ENCODE results near the gene SUN2. TPM values are rescaled to one million over a fixed set of nuclear protein-coding genes. Genes with fewer than 3 reads are reported as not detected.
"Not testable (repeated sequence)": the region's sequence is repeated elsewhere in the genome, so short reads cannot be mapped to it uniquely, and the experiment has no call there.

Gene SUN2, protein sequence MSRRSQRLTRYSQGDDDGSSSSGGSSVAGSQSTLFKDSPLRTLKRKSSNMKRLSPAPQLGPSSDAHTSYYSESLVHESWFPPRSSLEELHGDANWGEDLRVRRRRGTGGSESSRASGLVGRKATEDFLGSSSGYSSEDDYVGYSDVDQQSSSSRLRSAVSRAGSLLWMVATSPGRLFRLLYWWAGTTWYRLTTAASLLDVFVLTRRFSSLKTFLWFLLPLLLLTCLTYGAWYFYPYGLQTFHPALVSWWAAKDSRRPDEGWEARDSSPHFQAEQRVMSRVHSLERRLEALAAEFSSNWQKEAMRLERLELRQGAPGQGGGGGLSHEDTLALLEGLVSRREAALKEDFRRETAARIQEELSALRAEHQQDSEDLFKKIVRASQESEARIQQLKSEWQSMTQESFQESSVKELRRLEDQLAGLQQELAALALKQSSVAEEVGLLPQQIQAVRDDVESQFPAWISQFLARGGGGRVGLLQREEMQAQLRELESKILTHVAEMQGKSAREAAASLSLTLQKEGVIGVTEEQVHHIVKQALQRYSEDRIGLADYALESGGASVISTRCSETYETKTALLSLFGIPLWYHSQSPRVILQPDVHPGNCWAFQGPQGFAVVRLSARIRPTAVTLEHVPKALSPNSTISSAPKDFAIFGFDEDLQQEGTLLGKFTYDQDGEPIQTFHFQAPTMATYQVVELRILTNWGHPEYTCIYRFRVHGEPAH
- total RNA-seq: 100 to 1,000 TPM; 582 to 702 TPM

DNA sequence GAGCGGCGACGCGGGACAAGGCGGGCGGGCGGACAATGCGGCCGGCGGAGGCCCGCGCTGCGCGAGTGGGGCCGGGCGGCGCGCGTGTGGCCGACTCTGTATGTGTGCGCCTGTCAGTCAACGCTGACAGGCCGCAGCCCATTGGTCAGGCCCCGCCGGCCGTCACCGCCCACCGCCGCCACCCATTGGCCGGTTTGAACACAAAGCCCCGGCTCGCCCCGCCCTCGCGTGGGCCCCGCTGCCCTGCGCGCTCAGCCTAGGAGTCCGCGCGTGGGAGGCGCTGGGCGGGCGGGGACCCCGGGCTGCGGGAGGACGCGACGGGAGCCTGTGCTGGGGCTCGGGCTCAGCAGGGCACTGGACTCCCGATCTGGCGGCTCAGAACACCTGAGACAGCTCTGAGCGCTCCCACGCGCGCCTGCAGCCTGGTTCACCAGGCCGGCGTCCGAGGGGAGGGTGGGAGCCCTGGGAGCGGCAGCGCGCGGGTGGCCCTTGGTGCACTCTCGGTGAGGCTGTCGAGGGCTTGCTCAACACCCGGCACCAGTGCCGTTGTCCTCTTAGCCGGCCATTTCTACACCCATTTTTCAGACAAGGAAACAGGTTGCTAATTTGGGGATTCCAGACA is at the start of gene SUN2:
TSS of gene SUN2 (minus strand) at position 88 of the 622 bp plus-strand sequence. CDS start 3,370 bp downstream, outside the sequence.
- H3K4me3 Mint-ChIP-seq: peak within 1 kb of the TSS; percentile 98
- CTCF ChIA-PET: interaction anchor here (1.0 to 2.1 kb wide), 2 partner anchors 10 to 22 kb away, joined by 3 to 7 read pairs; no protein-coding TSS in a partner anchor

DNA sequence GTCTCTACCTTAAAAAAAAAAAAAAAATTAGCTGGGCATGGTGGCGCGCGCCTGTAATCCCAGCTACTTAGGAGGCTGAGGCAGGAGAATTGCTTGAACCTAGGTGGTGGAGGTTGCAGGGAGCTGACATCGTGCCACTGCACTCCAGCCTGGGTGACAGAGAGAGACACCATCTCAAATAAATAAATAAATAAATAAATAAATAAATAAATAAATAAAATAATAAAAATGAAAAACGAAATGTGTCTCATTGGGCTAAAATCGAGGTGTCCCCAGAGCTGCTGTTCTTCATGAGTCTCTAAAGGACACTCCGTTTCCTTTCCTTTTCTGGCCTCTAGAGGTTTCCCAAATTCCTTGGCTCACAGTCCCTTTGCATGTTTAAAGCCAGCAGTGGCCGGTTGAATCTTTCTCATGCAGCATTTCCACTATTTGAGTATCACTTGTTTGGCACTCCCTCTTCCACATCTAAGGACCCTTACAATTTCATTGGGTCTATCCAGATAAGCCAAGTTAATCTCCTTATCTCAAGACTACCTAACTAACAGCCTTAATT is 49.3 kb upstream of the SUN2 start:
- CTCF ChIA-PET: interaction anchor here (0.6 kb wide), 1 partner anchor 1115 kb away, joined by 3 read pairs; no protein-coding TSS in a partner anchor
- H3K9me3 Mint-ChIP-seq; H3K4me1 Mint-ChIP-seq; H3K27ac Mint-ChIP-seq; H3K4me3 Mint-ChIP-seq; DNase-seq; H3K36me3 Mint-ChIP-seq (ENCODE audit: low read depth); POLR2A ChIA-PET: not testable (repeated sequence)
- H3K27me3 Mint-ChIP-seq: peaks cover 20% of the 10 kb centered on the region

More for the DNA sequence above, at the start of gene SUN2:
- peaks cover 41% of the 10 kb centered on the region for H3K4me1 Mint-ChIP-seq
- DNase-seq: peak; percentile 94
- H3K27me3 Mint-ChIP-seq: no peaks in the 10 kb centered on the region
- peak within 1 kb of the TSS; percentile 100 for H3K27ac Mint-ChIP-seq
- H3K36me3 Mint-ChIP-seq (ENCODE audit: low read depth): peaks cover 54% of the 10 kb centered on the region
- POLR2A ChIA-PET: interaction anchor here (0.6 to 0.7 kb wide), 2 partner anchors 57 to 357 kb away, joined by 3 to 8 read pairs; no protein-coding TSS in a partner anchor
- H3K9me3 Mint-ChIP-seq: no peaks in the 10 kb centered on the region

DNA sequence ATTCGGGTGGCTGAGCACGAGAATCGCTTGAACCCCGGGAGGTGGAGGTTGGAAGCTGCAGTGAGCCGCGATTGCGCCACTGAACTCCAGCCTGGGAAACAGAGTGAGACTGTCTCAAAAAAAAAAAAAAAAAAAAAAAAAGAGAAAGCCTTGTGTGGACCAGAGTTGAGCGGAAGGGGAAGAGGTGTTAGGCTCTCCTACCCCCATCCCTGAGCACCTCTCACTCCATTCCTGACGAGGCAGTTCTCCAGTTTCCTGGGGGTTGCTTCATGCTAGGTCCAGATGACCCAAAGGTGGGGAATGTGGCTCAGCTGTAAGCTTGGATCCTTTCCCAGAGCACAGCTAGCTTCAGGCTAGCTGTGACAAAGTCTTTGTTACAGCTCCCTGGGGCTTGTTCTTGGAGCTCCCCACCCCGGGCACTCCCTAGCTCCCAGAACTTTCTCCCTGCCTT is 46.9 kb upstream of the SUN2 start:
- no peak for DNase-seq
- CTCF ChIA-PET: interaction anchor here (0.7 kb wide), 1 partner anchor 549 kb away, joined by 3 read pairs; no protein-coding TSS in a partner anchor
- peaks cover 3% of the 10 kb centered on the region for H3K36me3 Mint-ChIP-seq (ENCODE audit: low read depth)

DNA sequence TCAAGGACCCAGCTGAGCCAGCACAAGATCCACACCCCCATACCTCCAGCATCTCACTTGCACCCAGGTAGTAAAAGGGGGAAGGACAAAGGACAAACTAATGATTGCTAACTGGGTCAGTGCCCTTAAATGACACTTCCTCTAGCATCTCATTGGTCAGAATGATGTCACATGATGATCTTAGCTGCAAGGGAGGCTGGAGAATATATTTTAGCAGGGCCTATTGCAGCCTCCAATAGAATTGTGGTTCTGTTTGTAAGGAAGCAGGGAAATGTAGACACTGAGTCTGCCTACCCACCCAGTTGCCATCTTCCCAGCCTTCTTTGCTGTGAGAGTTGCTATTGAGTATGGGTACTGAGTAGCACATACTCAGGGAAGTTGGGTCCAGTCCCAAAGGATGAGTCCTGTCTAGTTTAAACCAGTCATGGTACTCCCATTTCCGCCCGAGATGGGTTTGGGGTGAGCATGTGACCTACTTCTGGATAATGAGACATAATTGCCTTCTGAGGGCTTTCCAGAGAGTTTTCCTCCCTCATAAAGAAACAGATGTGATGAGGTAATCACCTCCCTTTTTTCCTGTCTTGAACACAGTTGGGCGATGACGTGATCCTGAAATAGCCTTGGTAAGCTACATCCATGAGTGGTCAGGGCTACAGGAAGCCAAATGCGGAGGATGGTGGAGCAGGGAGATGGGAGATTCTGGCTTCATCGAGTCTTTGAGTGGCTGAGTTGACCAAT is 43.6 kb upstream of the SUN2 start:
- CTCF ChIA-PET: no interaction called here
- no peak overlapping the region for H3K4me3 Mint-ChIP-seq

More for the DNA sequence above, 46.9 kb upstream of the SUN2 start:
- H3K27me3 Mint-ChIP-seq: peaks cover 17% of the 10 kb centered on the region
- POLR2A ChIA-PET: no interaction called here
- H3K27ac Mint-ChIP-seq: no peak overlapping the region
- H3K4me3 Mint-ChIP-seq: no peak overlapping the region
- peaks cover 11% of the 10 kb centered on the region for H3K4me1 Mint-ChIP-seq
- H3K9me3 Mint-ChIP-seq: peaks cover 4% of the 10 kb centered on the region

DNA sequence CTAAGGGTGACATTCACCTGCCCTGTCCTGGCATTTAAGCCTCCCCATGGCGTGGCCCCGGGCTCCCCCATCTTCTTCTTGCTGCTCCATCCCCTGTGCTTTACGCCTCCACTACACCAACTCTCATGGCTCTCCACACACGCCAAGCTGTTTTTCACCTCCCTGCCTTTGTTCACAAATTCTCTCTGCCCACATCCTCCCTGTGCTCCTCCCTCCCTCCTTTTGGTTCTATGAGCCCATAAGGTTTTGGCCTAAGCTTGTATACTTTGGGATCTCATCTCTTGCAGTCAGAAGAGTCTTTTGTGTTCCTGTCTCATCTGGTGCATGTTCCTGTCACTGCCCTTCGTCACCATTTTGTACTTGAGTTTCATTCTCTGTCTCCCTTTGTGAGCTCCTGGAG is 42.7 kb upstream of the SUN2 start:
- peaks cover 4% of the 10 kb centered on the region for H3K9me3 Mint-ChIP-seq
- CTCF ChIA-PET: no interaction called here
- H3K27me3 Mint-ChIP-seq: peaks cover 11% of the 10 kb centered on the region
- POLR2A ChIA-PET: no interaction called here
- H3K4me3 Mint-ChIP-seq: no peak overlapping the region
- H3K4me1 Mint-ChIP-seq: peaks cover 26% of the 10 kb centered on the region
- DNase-seq: no peak
- H3K36me3 Mint-ChIP-seq (ENCODE audit: low read depth): peaks cover 3% of the 10 kb centered on the region
- H3K27ac Mint-ChIP-seq: no peak overlapping the region

More for the DNA sequence above, 43.6 kb upstream of the SUN2 start:
- no peak for DNase-seq
- Mint-ChIP-seq H3K27ac (no peak overlapping the region), H3K4me1 (peaks cover 21% of the 10 kb centered on the region), H3K9me3 (peaks cover 4% of the 10 kb centered on the region), H3K27me3 (peaks cover 19% of the 10 kb centered on the region), H3K36me3 (ENCODE audit: low read depth) (peaks cover 3% of the 10 kb centered on the region)
- POLR2A ChIA-PET: interaction anchor here (0.5 kb wide), 1 partner anchor 984 kb away, joined by 3 read pairs; no protein-coding TSS in a partner anchor

DNA sequence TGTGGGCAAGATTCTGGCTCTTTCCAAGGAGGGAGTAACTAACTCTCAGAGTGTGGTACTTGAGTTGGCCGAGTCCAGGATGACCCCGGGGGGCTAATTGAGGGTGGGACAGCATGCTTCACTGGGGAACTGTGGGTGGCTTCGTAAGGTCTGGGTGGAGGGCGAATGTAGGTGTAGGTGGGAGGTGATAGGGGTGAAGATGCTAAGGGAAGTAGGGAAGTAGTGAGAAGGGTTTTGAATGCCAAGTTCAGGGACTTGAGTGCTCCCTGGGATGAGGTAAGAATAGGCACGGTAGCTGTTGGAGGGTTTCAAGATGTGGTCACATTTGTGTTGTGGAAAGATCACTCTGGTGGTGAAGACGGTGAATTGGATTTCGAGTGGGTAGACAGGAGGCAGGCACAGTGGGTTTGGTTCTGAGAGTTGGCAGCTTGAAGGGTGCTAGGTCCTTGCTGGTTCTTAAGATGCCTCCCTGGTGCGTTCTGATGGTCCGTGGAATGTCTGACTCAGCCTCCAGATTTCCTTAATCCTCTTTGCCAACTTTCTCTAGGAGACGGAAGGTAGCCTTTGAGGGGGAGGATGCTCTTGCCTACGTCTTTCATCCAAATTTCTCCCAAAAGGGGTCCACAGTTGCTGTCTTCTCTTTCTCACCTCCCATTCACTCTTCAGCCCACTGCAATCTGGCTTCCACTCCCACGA is 40.6 kb upstream of the SUN2 start:
- no peak overlapping the region for H3K27ac Mint-ChIP-seq
- peaks cover 4% of the 10 kb centered on the region for H3K9me3 Mint-ChIP-seq
- DNase-seq: no peak
- ChIA-PET CTCF (no interaction called here), POLR2A (no interaction called here)
- no peak overlapping the region for H3K4me3 Mint-ChIP-seq
- peaks cover 5% of the 10 kb centered on the region for H3K27me3 Mint-ChIP-seq
- H3K36me3 Mint-ChIP-seq (ENCODE audit: low read depth): peaks cover 3% of the 10 kb centered on the region
- H3K4me1 Mint-ChIP-seq: peaks cover 33% of the 10 kb centered on the region

DNA sequence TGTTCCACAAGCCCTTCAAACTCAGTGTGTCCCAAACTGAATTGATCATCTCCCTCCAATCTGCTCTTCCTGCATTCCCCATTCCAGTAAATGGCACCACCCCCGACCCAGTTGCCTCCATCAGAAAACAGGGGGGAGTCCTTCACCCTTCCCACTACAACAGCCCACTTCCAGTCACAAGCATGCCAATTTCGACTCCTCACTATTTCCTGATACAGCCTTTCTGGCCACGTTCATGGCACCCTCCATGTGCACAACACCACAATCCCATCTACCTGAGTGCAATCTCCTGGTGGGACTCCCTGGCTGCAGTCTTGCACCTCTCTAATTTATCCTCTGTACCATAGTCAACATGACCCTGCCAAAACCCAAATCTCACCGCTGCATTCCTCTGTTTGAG is 39.8 kb upstream of the SUN2 start:
- Mint-ChIP-seq H3K4me3 (no peak overlapping the region), H3K27ac (no peak overlapping the region), H3K27me3 (peaks cover 2% of the 10 kb centered on the region), H3K4me1 (peaks cover 33% of the 10 kb centered on the region), H3K36me3 (ENCODE audit: low read depth) (peaks cover 3% of the 10 kb centered on the region), H3K9me3 (peaks cover 4% of the 10 kb centered on the region)
- no peak for DNase-seq
- ChIA-PET CTCF (no interaction called here), POLR2A (no interaction called here)

DNA sequence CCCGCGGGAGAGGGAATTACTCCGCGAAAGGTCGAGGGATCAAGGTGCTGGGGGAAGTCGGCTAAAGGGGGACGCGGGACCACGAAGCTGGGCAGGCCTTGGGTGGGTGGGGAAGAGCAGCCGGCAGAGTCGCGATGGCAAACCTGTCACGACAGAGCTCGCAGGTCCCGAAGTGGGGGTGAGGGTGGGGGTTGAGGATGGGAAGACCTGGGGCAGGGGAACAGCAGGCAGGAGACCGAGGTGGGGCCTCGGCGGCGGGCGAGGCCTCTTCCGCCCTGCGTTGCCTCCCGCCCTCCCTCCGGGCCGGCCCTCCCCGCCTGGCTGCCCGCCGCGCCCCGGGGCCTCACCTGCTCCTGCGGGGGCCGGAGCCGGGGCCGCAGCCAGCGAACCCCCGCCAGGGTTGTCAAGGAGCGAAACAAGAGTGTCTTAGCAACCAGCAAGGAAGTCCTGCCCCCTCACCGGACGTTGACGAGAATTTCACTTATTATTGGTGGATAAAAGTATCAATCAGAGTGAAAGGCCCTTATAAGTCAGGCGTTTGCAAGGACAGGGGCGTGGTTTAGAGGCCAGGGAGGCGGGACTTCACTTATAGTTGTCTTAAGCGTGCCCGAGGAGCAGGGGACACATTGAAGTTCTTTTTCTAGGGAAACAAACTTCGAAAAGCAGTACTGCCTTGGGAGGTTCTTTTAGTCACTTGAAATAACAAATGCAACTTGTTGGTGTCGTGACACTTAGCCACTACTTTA is 38.1 kb upstream of the SUN2 start, which contains the start of gene DNAL4:
TSS of gene DNAL4 (minus strand) at position 423 of the 746 bp plus-strand sequence. CDS start 11,412 bp downstream, outside the sequence.
- POLR2A ChIA-PET: no interaction called here

DNA sequence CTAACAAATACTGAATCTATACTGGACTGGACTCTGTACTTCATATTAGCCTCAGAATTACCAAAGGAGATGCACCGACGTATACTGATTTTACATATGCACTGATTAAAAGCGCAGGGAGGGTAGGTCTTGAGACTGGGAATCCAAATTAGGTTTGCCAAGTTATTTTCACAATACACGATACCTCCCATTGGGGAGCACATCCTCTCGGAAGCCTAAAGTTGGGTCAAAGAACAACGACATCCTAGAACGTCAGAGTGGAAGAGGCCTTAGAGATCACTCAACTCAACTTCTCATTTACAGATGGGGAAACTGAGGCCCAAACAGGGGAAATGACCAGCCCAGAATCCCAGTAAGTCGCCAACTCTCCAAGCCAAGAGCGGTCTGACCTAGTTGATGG is 37.5 kb upstream of the SUN2 start:
- CTCF ChIA-PET: interaction anchor here (0.9 kb wide), 1 partner anchor 11 kb away, joined by 3 read pairs; no protein-coding TSS in a partner anchor
- POLR2A ChIA-PET: no interaction called here
- Mint-ChIP-seq H3K36me3 (ENCODE audit: low read depth) (no peaks in the 10 kb centered on the region), H3K4me1 (peaks cover 27% of the 10 kb centered on the region), H3K9me3 (no peaks in the 10 kb centered on the region), H3K27ac (peak overlapping the region; percentile 79), H3K4me3 (peak overlapping the region; percentile 80), H3K27me3 (peaks cover 2% of the 10 kb centered on the region)
- DNase-seq: no peak

More for the DNA sequence above, 38.1 kb upstream of the SUN2 start, which contains the start of gene DNAL4:
- Mint-ChIP-seq H3K36me3 (ENCODE audit: low read depth) (peaks cover 2% of the 10 kb centered on the region), H3K9me3 (peaks cover 3% of the 10 kb centered on the region), H3K4me1 (peaks cover 33% of the 10 kb centered on the region), H3K27ac (peak within 1 kb of the TSS; percentile 79), H3K4me3 (peak within 1 kb of the TSS; percentile 80), H3K27me3 (peaks cover 2% of the 10 kb centered on the region)
- DNase-seq: peak; percentile 96
- CTCF ChIA-PET: no interaction called here

DNA sequence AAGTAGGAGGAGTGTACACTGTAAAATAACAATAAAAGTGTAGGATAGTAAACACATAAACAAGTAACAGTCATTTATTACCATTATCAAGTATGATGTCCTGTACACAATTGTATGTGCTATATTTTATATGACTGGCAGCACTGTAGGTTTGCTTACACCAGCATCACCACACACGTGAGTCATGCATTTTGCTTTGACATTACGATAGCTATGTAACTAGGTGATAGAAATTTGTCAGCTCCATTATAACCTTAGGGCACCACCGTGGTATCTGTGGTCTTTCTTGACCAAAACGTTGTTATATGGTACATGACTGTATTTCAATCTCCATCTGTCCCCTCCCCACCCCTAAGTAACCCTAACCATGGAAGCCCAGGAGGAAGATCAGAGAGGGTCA is 37.0 kb upstream of the SUN2 start:
- POLR2A ChIA-PET: no interaction called here
- CTCF ChIA-PET: interaction anchor here (0.9 to 1.0 kb wide), 2 partner anchors 11 to 24 kb away, joined by 3 read pairs; no protein-coding TSS in a partner anchor
- no peak for DNase-seq
- Mint-ChIP-seq H3K27me3 (peaks cover 2% of the 10 kb centered on the region), H3K4me3 (peak overlapping the region; percentile 80), H3K27ac (peak overlapping the region; percentile 79), H3K4me1 (peaks cover 22% of the 10 kb centered on the region), H3K9me3 (no peaks in the 10 kb centered on the region), H3K36me3 (ENCODE audit: low read depth) (no peaks in the 10 kb centered on the region)

DNA sequence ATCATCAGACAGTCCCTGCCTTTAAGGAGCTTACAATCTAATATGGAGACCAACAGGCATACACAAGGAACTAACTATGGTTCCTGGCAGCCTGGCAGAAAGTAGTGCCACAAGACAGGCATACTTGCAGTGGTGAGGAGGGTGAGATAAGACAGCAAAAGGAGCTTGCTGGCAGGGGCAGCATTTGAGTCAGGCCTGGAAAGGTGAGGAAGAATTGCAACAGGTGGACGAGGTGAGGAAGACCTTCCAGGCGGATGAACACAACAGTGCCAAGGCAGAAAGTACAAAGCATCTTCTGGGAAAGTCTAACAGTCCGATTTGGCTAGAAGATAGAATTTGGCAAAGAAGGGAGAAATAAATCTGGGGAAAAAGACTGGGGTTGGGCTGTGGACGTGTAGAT is 33.8 kb upstream of the SUN2 start:
- Mint-ChIP-seq H3K36me3 (ENCODE audit: low read depth) (no peaks in the 10 kb centered on the region), H3K4me1 (peaks cover 14% of the 10 kb centered on the region), H3K27me3 (no peaks in the 10 kb centered on the region), H3K27ac (no peak overlapping the region), H3K9me3 (no peaks in the 10 kb centered on the region), H3K4me3 (no peak overlapping the region)
- POLR2A ChIA-PET: no interaction called here
- DNase-seq: no peak
- CTCF ChIA-PET: interaction anchor here (0.6 to 2.3 kb wide), 2 partner anchors 20 to 92 kb away, joined by 3 to 5 read pairs; no protein-coding TSS in a partner anchor
